Activated CD8-positive, alpha-beta memory T cell treated with anti-CD3 and anti-CD28 coated beads for 4 hours (primary cell): ENCODE results near the gene ALG2.

Experiments
- DNase-seq, 2 donors: peaks; one replicate each; pipeline ENCODE4 v3.0.0-alpha.2; 2020; ENCODE audit warnings: low read depth in 2 of 2

The ALG2 gene

DNA sequence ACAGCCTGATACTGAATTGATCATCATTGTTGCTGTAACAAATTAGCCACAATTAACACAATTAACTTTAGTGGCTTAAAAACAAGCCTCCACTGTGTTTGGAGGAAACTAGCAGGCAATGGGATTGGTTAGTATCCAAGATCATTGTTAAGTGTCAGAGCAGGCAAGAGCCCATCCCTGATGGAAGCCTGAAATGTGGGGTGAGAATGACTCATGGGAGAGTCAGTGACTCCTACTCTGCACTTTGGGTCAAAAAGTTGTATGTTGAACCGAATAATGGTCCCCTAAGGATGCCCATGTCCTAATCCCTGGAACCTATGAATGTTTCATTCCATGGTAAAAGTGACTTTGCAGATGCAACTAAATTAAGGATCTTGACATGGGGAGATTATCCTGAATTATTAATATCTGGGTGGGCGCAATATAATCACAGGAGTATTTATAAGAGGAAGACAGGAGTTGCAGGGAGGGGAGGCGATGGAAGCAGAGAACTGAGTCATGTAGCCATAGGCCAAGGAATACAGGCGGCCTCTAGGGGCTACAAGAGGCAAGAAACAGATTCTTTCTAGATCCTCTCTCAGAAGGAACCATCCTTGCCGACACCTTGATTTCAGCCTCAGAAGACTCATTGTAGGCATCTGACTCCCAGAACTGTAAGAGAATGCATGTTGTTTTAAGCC lies 28.8 kb downstream of the ALG2 start:
- no peak for DNase-seq

DNA sequence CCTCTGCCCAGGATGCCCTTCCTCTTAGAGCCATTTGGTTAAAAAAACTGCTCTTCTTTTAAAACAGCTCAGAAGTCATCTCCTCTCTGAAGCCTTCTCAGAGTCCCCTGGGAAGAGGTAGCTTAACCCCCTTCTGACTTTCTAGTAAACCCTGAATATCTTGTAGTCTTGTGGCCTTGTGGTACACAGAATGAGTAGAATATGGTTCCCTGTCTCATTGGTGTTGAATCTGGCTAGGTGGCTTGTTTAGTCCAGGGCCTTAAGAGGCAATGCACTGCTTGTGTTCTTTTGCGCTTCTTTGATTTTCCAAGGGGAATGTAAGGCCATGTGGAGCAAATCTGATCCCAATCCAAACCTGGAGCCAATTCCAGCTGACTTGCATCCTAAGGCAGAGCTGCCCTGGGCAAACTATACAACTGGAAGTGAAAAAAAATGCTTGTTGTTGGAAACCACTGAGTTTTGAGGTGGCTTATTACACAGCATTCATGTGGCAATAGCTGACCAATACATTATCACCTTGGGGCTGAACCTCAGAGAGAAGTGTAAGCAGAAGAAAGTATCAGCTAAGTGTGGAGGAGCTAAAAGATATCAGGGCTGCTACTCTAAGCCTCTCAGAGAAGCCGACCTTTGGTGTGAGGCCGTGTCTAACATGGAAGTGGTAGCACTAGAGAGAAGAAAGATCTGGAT lies 31.0 kb downstream of the ALG2 start:
- no peak for DNase-seq

- DNase-seq = no peak
These were observed 31.7 kb downstream of the ALG2 start for GRCh38 chr9:99189887-99190596.

DNA sequence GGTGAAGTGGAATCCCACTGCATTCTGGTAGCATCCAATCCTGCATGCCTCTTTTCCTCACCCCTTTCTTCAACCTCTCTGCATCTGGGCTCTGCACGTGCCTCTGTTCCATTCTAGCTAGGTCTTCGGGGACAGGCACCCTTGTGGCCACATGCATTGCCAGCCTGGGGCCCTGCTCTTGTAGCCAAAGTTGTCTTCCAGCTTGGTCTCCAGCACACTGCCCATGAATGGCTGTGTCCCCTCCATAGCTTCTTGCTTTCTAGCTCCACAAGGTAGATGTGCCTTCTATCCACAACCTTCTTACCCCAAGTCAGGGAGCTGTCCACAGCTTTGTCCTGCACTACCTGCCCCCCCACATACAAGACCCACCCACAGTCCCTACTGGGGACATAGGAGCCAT lies 32.6 kb downstream of the ALG2 start:
- DNase-seq = no peak

GRCh38 chr9:99187311-99187710 lies 34.4 kb downstream of the ALG2 start:
- no peak for DNase-seq

DNA sequence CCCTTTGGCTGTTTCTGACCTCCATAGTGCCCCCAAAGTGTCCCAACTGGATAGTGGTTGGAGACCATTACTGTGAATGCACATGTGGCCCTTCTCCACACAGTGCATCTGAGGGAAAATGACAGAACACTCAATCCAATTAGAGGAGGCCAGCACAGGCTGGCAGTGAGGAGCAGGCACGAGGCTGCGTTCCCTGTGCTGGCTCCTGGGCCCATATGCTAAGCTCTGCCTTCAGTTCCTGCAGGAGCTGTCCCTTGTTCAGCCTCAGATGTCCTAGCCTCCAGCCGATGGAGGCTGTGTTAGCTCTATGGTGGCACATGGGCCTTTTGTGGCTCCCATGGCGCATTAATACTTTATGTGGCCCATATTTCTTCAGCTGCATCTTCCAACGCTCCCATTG lies 35.8 kb downstream of the ALG2 start:
- no peak for DNase-seq

DNA sequence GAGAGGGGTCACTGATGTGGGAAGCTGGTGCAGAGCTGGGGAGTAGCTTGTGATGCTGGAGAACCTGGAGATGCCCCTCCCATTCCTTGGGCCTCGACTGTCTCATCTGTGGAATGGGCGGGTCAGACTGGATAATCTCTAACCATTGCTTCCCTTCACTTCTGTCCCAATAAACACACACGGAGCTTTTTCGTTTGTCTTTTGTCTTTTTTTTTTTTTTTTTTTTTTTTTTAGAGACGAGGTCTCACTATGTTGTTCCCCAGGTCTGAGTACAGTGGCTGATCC lies 36.5 kb downstream of the ALG2 start:
- no peak for DNase-seq

DNA sequence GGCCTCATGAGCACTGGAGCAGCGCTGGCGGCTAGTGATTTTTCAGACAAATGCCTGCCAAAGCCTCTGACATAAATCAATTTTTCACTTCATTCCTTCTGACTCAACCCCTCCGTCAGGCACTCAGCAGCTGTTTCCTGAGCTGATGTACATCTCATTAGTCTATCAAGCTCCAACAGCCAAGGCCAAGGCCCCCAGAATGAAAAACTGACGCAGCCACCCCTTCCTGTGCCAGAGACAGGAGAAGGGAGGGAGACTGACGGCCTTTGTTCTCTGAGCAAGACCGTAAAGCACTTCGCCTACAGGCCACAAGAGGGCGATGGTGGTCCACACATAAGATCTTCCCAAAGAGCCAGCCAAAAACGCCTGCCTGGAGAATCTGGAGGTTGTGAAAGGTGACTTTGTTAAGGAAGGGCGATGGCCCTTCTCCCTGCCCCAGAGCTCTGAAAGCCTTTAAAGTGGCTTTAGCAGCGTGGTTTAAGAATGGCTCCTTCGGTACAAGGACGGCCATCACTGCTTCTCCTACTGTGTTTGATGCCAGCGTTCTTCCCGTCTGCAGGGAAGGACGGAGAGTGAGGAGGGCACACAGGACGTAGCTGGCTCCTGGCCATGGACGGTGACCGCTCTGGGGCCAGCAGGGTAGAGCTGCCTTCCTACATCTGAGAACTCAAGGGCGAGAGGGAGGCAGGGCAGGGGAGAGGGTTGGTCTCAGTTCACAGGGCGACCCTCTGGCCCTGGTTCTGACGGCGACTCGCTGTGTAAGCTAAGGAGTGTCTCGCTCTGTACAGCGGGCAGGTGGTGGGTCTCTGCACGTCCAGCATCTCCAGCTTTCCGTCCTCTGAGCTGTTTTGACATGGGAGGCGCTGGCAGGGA lies 37.0 kb downstream of the ALG2 start:
- peak; percentile 45 to 67 for DNase-seq

- no peak for DNase-seq
These were observed 37.6 kb downstream of the ALG2 start for GRCh38 chr9:99184110-99184474.

DNA sequence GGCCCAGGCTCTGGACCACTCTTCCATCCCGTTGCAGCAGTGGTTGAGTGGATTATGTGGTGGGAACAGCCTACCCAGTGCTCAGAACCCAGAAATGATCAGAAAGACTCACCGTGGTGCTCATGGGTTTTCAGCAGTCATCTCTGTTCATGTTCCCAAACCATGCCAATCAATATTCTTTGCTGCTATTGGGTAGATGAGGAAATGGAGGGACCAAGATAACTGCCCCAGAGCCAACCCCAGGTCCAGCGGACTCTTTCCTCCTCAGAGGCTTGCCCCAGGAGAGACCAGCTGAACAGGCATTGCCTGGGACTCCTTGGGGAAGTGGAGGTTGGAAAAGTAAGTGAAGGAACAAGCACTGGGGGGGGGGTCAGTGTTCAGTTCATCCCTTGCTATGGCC lies 38.1 kb downstream of the ALG2 start:
- no peak for DNase-seq

DNA sequence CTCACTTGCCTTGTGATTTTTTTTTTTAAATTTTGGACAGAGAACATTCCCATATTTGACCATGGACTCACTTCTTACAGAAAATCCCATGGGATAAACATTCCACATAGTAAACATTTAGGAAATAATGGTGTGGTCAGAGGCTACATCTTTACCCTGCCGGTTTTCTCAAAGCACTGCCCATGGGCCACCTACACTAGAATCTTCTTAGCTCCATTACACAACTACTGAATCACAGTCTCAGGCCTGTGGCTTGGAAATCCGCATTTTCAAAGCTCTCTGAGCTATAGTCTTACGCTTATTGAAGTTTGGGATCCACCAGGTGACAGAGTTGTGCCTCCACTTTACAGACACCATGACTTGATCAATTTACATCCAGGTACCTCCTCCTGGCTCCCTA lies 39.4 kb downstream of the ALG2 start:
- DNase-seq = no peak

DNA sequence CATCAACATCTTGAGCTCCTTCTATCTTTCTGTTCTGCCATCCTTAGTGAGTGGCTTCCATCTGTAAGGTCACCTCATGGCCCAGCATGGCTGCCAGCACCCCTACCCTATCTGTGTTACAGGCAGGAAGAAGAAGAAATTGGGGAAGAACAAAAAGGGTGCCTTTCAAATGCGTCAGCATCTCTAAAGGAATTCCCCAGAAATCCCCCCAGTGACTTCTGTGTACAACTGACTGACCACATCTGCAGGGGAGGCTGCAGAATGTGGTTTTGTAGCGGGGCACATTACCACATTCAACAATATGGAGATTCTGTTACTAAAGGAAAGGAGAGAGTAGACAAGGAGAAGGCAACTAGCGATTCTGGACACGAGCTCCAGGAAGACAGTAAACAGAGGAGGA lies 40.1 kb downstream of the ALG2 start:
- no peak for DNase-seq

DNA sequence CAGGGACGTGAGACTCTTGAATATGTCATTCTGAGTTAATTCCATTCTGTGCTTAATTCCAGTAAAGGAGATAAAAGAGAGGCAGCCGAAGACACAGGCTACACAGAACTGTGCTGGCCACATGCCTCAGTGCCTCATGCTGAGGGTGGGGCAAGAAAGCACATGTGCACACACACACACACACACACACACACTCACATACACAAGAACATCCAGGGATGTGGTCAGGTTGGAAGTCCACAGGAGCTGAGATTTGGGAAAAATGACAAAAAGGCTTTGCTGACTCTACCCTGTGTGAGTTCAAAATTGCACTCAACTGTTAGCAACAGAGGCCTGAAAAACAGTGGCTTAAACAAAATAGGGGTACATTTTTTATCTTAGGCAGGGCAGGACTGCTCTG lies 40.5 kb downstream of the ALG2 start:
- no peak for DNase-seq

DNA sequence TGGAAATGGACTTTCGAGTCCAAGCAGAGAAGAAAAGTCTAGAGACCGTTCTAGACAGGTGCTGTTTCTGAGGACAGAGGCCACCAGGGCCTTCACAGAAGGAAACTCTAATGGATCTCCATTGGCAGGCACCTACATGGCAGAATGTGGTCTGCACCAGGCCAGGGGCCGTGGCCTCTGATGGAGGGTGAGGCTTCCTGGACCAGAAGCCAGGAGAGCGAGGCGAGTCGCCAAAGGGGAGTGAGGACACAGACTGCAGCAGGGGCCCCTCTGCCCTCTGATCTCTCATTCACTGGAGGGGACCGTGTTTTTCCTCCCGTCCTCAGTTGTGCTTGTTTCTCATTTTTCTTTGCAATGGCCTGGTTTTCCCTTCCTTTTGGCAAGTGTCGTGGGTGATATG lies 41.1 kb downstream of the ALG2 start:
- no peak for DNase-seq

GRCh38 chr9:99180199-99180598 lies 41.5 kb downstream of the ALG2 start:
- DNase-seq = no peak

- DNase-seq = no peak
These were observed 42.5 kb downstream of the ALG2 start for GRCh38 chr9:99178912-99179872.

DNA sequence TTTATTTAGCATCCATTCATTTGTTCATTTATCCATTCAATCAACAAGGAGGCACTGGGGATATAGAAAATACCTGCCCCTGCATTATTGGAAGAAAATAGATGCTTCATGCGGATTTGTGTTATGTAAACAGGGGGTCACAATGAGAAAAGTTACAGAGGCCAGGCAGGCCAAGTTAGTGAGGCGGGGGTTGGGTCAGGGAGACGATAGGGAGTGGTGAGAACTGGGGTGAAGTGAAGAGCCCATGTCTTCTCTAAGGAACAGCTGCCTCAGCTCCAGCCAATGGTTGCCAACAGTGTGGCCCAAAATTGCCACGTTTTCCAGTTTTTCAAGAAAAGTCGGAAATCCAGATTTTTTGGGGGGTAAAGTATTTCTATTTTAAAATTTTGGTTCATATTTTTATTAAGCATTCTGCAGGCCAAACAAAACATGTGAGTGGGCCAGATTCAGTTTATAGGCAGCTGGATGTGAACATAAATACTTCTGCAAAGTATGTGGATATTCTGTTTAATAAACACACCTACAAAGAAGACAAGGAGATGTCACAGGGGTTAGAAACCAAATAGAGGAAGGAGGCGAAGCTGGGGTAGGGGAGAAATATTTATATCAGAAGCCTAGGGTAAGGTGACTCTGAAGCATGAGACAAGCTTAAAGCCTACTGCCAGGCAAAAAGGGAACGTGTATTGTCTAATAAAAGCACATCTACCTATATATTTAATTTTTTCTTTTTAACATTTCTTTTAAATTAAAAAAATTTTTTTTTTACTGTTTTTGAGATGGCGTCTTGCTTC lies 44.0 kb downstream of the ALG2 start:
- no peak for DNase-seq

DNA sequence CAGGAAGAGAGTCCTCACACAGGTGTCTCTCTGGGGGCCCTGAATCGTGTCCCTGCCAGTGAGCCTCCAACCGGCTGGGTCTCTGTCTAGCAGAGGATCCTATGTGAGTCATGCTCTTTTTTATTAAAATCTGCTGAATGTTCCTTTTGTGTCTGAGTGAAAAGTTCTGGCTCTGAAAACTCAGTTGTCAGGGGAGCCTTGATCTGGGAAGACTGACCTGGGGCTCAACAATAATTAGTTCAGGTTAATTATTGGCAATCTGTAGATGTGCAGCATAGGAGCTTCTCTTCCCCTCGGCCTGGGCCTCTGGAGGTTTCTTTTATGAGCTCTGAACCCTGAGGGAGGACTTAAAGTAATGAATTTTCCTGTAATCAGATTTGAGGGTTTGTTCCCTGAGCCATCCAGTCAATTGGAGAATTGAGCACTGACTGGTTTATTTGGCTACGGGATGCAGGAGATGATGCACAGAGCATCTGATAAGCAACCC lies 45.2 kb downstream of the ALG2 start:
- DNase-seq = no peak

DNA sequence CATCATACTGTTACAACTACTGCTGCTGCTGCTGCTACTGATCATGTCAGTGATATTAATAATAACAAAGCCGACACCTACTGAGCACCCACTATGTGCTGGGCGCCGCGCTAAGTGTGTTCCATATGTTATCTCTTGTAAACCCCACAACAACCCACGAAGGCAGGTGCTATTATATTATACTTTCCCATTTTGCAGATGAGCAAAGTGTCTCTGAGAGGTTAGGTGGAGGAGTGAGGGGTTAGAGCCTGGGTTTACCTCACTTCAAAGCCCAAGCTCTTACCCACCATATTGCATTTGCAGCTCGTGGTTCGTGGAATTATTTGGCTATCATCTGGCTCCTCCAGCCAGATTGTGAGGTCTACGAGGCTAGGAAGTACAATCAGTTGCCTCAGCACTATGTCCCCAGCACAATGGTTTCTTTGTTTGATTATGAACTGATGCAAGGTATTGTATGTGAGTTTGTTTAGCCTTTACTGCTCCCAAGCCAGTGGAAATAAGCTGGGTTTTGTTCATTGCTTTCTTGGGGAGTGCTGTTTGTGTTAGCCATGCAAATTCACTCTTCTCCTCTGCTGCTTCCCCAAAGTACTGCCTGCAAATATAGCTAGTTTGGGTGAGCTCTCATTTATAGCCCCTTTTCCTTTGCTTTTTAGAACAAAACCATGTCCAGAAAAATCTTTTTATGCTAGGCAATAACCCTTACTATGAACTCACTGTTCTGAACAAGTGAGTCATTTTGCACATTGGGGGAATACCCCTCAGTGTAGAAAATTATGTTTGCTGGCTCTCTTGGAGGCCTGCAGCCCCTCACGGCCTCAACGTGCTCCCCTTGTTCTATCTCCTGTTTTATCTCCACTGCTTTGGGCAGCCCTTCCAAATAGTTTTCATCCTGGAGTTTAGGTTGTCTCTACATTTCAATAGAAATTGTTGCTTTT lies 47.9 kb downstream of the ALG2 start:
- DNase-seq = no peak
